ENCODE measurements around the gene PSAPL1.

GRCh38 chr4:7430368-7430964, 4.3 kb downstream of the PSAPL1 start:
- TF ChIP-seq, protein P1, sequence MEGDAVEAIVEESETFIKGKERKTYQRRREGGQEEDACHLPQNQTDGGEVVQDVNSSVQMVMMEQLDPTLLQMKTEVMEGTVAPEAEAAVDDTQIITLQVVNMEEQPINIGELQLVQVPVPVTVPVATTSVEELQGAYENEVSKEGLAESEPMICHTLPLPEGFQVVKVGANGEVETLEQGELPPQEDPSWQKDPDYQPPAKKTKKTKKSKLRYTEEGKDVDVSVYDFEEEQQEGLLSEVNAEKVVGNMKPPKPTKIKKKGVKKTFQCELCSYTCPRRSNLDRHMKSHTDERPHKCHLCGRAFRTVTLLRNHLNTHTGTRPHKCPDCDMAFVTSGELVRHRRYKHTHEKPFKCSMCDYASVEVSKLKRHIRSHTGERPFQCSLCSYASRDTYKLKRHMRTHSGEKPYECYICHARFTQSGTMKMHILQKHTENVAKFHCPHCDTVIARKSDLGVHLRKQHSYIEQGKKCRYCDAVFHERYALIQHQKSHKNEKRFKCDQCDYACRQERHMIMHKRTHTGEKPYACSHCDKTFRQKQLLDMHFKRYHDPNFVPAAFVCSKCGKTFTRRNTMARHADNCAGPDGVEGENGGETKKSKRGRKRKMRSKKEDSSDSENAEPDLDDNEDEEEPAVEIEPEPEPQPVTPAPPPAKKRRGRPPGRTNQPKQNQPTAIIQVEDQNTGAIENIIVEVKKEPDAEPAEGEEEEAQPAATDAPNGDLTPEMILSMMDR (IDR thresholded peaks at IDR 0.05; ENCODE audit: low read depth, low read length, missing input control): no peak
- TF ChIP-seq YY1 (IDR thresholded peaks at IDR 0.05): no peak
- no peak for TF ChIP-seq RAD21 (IDR thresholded peaks at IDR 0.05)
- no peak for TF ChIP-seq ZBTB33 (IDR thresholded peaks at IDR 0.05)
- no peak for TF ChIP-seq SP1 (IDR thresholded peaks at IDR 0.05)
- no peak for TF ChIP-seq ATF3 (IDR thresholded peaks at IDR 0.05)
- TF ChIP-seq RXRA (IDR thresholded peaks at IDR 0.05): no peak
- TF ChIP-seq, protein P2, sequence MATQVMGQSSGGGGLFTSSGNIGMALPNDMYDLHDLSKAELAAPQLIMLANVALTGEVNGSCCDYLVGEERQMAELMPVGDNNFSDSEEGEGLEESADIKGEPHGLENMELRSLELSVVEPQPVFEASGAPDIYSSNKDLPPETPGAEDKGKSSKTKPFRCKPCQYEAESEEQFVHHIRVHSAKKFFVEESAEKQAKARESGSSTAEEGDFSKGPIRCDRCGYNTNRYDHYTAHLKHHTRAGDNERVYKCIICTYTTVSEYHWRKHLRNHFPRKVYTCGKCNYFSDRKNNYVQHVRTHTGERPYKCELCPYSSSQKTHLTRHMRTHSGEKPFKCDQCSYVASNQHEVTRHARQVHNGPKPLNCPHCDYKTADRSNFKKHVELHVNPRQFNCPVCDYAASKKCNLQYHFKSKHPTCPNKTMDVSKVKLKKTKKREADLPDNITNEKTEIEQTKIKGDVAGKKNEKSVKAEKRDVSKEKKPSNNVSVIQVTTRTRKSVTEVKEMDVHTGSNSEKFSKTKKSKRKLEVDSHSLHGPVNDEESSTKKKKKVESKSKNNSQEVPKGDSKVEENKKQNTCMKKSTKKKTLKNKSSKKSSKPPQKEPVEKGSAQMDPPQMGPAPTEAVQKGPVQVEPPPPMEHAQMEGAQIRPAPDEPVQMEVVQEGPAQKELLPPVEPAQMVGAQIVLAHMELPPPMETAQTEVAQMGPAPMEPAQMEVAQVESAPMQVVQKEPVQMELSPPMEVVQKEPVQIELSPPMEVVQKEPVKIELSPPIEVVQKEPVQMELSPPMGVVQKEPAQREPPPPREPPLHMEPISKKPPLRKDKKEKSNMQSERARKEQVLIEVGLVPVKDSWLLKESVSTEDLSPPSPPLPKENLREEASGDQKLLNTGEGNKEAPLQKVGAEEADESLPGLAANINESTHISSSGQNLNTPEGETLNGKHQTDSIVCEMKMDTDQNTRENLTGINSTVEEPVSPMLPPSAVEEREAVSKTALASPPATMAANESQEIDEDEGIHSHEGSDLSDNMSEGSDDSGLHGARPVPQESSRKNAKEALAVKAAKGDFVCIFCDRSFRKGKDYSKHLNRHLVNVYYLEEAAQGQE (IDR thresholded peaks at IDR 0.05): no peak
- no peak for TF ChIP-seq FOXA1 (IDR thresholded peaks at IDR 0.05)
- no peak for TF ChIP-seq TAF1 (conservative IDR thresholded peaks at IDR 0.05)
- no peak for TF ChIP-seq JUND (IDR thresholded peaks at IDR 0.05)
- TF ChIP-seq EGR1 (IDR thresholded peaks at IDR 0.05; ENCODE audit: low read depth in 2 of 2): no peak
- no peak for TF ChIP-seq GABPA (IDR thresholded peaks at IDR 0.05 in 1 of 2, conservative IDR thresholded peaks at IDR 0.05 in 1 of 2)
- TF ChIP-seq, protein P3, sequence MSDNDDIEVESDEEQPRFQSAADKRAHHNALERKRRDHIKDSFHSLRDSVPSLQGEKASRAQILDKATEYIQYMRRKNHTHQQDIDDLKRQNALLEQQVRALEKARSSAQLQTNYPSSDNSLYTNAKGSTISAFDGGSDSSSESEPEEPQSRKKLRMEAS (IDR thresholded peaks at IDR 0.05): no peak

Measured in liver (tissue), 3 donors.